Activated CD4-positive, alpha-beta T cell treated with anti-CD3 and anti-CD28 coated beads, Interleukin-2, amount 10 ng/mL, durations not matched to agents 7 days and 5 days (primary cell): Measurements from ENCODE around the gene CAB39. TPM values are rescaled to one million over a fixed set of nuclear protein-coding genes. Genes with fewer than 3 reads are reported as not detected.
A peak's percentile ranks its signal among the peaks of the same experiment; 100 is the strongest.

Experiments used
- CTCF ChIA-PET: fragments of 350-600 bp; sonication (Branson Sonifier 250); formaldehyde crosslinking; loops from one replicate; lab custom pipeline; 2021; ENCODE audit warnings: antibody characterized with exemption; lab: Charles Lee
- POLR2A ChIA-PET: fragments of 350-600 bp; sonication (Branson Sonifier 250); formaldehyde crosslinking; loops from one replicate; lab custom pipeline; 2021; ENCODE audit warnings: antibody characterized with exemption; lab: Charles Lee
- DNase-seq: peaks from one replicate; pipeline ENCODE4 v3.0.0-alpha.2; 2020
- H3K27ac Mint-ChIP-seq: one replicate; pipeline ENCODE4 v1.8.0; 2021; ENCODE audit warnings: mild to moderate bottlenecking, moderate library complexity, mixed read lengths
- H3K27me3 Mint-ChIP-seq: one replicate; pipeline ENCODE4 v1.8.0; 2021; ENCODE audit warnings: mixed read lengths
- H3K36me3 Mint-ChIP-seq: one replicate; pipeline ENCODE4 v1.8.0; 2021; ENCODE audit warnings: low read depth, mixed read lengths
- H3K4me1 Mint-ChIP-seq: one replicate; pipeline ENCODE4 v1.8.0; 2021; ENCODE audit warnings: mixed read lengths
- H3K4me3 Mint-ChIP-seq: one replicate; pipeline ENCODE4 v1.8.0; 2021; ENCODE audit warnings: mild to moderate bottlenecking, moderate library complexity, mixed read lengths
- H3K9me3 Mint-ChIP-seq: one replicate; pipeline ENCODE4 v1.8.0; 2021; ENCODE audit warnings: mixed read lengths
- total RNA-seq, 2 experiments: library from RNA; stranded (reverse); gene quantifications; one replicate each; pipeline ENCODE4 v1.2.3, GENCODE V29; 2021

The CAB39 gene
- total RNA-seq, 2 experiments from 2014 or later, result 135 to 154 TPM

DNA sequence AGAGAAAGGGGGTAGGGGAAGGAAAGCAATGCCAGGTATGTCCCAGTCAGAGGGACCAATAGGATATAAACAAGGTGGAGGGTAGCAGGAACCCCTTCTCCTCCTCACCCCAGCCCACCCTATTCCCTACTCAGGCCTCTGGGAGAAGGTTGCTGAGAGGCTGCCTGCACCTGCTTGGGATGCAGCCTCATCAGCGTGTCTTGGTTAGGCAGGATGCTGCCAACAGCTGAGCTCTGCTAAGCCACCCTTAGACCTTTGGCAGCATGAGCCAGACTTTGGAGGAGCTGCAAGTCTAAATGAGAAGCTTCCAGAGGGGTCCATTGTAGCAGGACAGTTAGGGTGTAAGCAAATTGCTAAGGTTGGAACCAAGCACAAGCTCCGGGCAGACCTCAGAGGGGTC lies 38.2 kb upstream of the CAB39 start:
- no peak for DNase-seq
- Mint-ChIP-seq H3K4me1 (peaks cover 61% of the 10 kb centered on the region), H3K9me3 (peaks cover 17% of the 10 kb centered on the region), H3K36me3 (peaks cover 16% of the 10 kb centered on the region), H3K27ac (no peak overlapping the region), H3K4me3 (no peak overlapping the region), H3K27me3 (no peaks in the 10 kb centered on the region)
- ChIA-PET POLR2A (no interaction called here), CTCF (interaction anchor here (0.8 to 1.0 kb wide), 2 partner anchors 10 to 40 kb away, joined by 3 read pairs; no protein-coding TSS in a partner anchor)

GRCh38 chr2:230674966-230675672 lies 37.5 kb upstream of the CAB39 start:
- DNase-seq, result no peak
- H3K9me3 Mint-ChIP-seq, result peaks cover 17% of the 10 kb centered on the region
- peaks cover 57% of the 10 kb centered on the region for H3K4me1 Mint-ChIP-seq
- CTCF ChIA-PET, result interaction anchor here (0.8 to 0.9 kb wide), 2 partner anchors 10 to 39 kb away, joined by 3 read pairs; no protein-coding TSS in a partner anchor
- H3K27ac Mint-ChIP-seq, result no peak overlapping the region
- H3K4me3 Mint-ChIP-seq, result no peak overlapping the region
- no peaks in the 10 kb centered on the region for H3K27me3 Mint-ChIP-seq
- POLR2A ChIA-PET, result no interaction called here
- H3K36me3 Mint-ChIP-seq, result peaks cover 17% of the 10 kb centered on the region

GRCh38 chr2:230676546-230676945 lies 36.1 kb upstream of the CAB39 start:
- Mint-ChIP-seq H3K36me3 (peaks cover 19% of the 10 kb centered on the region), H3K27ac (no peak overlapping the region), H3K27me3 (no peaks in the 10 kb centered on the region), H3K4me1 (peaks cover 55% of the 10 kb centered on the region), H3K4me3 (no peak overlapping the region), H3K9me3 (peaks cover 17% of the 10 kb centered on the region)
- ChIA-PET POLR2A (interaction anchor here (0.5 kb wide), 1 partner anchor 11 kb away, joined by 5 read pairs; no protein-coding TSS in a partner anchor), CTCF (interaction anchor here (0.8 to 1.5 kb wide), 5 partner anchors 9 to 18 kb away, joined by 3 to 5 read pairs (median 4); no protein-coding TSS in a partner anchor)
- no peak for DNase-seq

- DNase-seq, result no peak
- Mint-ChIP-seq H3K27me3 (no peaks in the 10 kb centered on the region), H3K9me3 (peaks cover 19% of the 10 kb centered on the region), H3K4me3 (peak overlapping the region; percentile 20), H3K4me1 (peaks cover 54% of the 10 kb centered on the region), H3K36me3 (peaks cover 19% of the 10 kb centered on the region), H3K27ac (peak overlapping the region; percentile 54)
- CTCF ChIA-PET, result interaction anchor here (0.8 to 3.3 kb wide), 9 partner anchors 9 to 50 kb away, joined by 3 to 11 read pairs (median 4); no protein-coding TSS in a partner anchor
- POLR2A ChIA-PET, result no interaction called here
Measured at GRCh38 chr2:230677201-230677946, 35.3 kb upstream of the CAB39 start.

- Mint-ChIP-seq H3K4me3 (no peak overlapping the region), H3K27ac (peak overlapping the region; percentile 37), H3K4me1 (peaks cover 54% of the 10 kb centered on the region), H3K36me3 (peaks cover 19% of the 10 kb centered on the region), H3K9me3 (peaks cover 21% of the 10 kb centered on the region), H3K27me3 (no peaks in the 10 kb centered on the region)
- ChIA-PET CTCF (interaction anchor here (0.8 to 3.3 kb wide), 7 partner anchors 9 to 51 kb away, joined by 3 to 11 read pairs (median 3); no protein-coding TSS in a partner anchor), POLR2A (no interaction called here)
- no peak for DNase-seq
Measured at GRCh38 chr2:230678018-230678417, 34.6 kb upstream of the CAB39 start.

GRCh38 chr2:230678451-230678850 lies 34.2 kb upstream of the CAB39 start:
- peak overlapping the region; percentile 79 for H3K27ac Mint-ChIP-seq
- H3K4me1 Mint-ChIP-seq, result peaks cover 54% of the 10 kb centered on the region
- CTCF ChIA-PET, result interaction anchor here (1.0 to 3.3 kb wide), 4 partner anchors 10 to 23 kb away, joined by 3 to 11 read pairs (median 6); no protein-coding TSS in a partner anchor
- POLR2A ChIA-PET, result interaction anchor here (0.6 kb wide), 1 partner anchor 36 kb away, joined by 5 read pairs; no protein-coding TSS in a partner anchor
- H3K9me3 Mint-ChIP-seq, result peaks cover 21% of the 10 kb centered on the region
- no peak for DNase-seq
- H3K27me3 Mint-ChIP-seq, result no peaks in the 10 kb centered on the region
- peaks cover 19% of the 10 kb centered on the region for H3K36me3 Mint-ChIP-seq
- H3K4me3 Mint-ChIP-seq, result no peak overlapping the region

DNA sequence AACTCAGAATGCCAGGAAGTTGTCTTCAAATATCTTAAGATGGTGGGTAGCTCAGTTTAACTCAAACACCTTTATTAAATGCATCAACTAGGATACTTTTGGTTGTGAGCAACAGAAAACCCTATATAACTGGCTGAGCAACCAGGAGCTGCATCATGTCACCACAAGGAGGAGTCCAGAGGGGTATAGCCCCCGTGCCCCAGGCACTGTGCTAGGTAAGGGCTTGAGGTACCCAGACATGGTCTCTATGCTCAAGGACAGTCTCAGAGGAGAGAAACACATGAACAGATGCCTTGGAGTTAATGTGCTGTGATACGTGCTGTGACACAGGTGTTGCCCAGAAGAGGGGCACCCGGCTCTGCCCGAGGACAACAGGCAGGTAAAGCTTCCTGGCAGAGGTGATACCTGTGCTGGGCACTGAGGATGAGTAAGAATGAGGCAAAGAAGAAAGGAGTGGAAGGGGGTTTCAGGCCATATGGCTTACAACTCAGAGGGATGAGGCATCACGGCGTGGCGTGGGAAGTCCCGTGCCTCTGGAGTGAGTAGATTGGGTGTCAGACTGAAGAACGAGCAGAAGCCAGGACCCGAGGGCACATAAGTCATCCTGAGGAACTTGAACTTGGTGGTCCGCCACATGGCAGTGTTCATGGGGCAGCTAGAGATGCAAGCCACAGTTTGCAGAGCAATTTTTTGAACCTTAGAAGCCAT lies 32.0 kb upstream of the CAB39 start:
- Mint-ChIP-seq H3K36me3 (peaks cover 19% of the 10 kb centered on the region), H3K4me3 (no peak overlapping the region), H3K9me3 (peaks cover 21% of the 10 kb centered on the region), H3K27ac (peak overlapping the region; percentile 59), H3K4me1 (peaks cover 52% of the 10 kb centered on the region), H3K27me3 (no peaks in the 10 kb centered on the region)
- ChIA-PET CTCF (interaction anchor here (1.0 to 3.8 kb wide), 6 partner anchors 10 to 107 kb away, joined by 3 to 16 read pairs (median 6); no protein-coding TSS in a partner anchor), POLR2A (no interaction called here)
- no peak for DNase-seq

- no peaks in the 10 kb centered on the region for H3K27me3 Mint-ChIP-seq
- ChIA-PET CTCF (interaction anchor here (1.4 to 3.8 kb wide), 3 partner anchors 10 to 32 kb away, joined by 3 to 16 read pairs (median 6); no protein-coding TSS in a partner anchor), POLR2A (no interaction called here)
- DNase-seq, result no peak
- H3K4me3 Mint-ChIP-seq, result no peak overlapping the region
- peaks cover 21% of the 10 kb centered on the region for H3K9me3 Mint-ChIP-seq
- H3K27ac Mint-ChIP-seq, result no peak overlapping the region
- H3K4me1 Mint-ChIP-seq, result peaks cover 48% of the 10 kb centered on the region
- peaks cover 19% of the 10 kb centered on the region for H3K36me3 Mint-ChIP-seq
Measured at GRCh38 chr2:230681171-230681545, 31.5 kb upstream of the CAB39 start.

- ChIA-PET CTCF (interaction anchor here (0.6 to 3.8 kb wide), 4 partner anchors 12 to 67 kb away, joined by 3 to 16 read pairs (median 4); no protein-coding TSS in a partner anchor), POLR2A (no interaction called here)
- Mint-ChIP-seq H3K4me1 (peaks cover 43% of the 10 kb centered on the region), H3K27ac (no peak overlapping the region), H3K36me3 (peaks cover 16% of the 10 kb centered on the region), H3K4me3 (no peak overlapping the region), H3K9me3 (peaks cover 18% of the 10 kb centered on the region), H3K27me3 (no peaks in the 10 kb centered on the region)
- DNase-seq, result no peak
Measured at GRCh38 chr2:230682546-230682945, 30.1 kb upstream of the CAB39 start.

- peak overlapping the region; percentile 48 for H3K27ac Mint-ChIP-seq
- CTCF ChIA-PET, result interaction anchor here (0.6 to 1.6 kb wide), 9 partner anchors 9 to 114 kb away, joined by 3 to 6 read pairs (median 4); no protein-coding TSS in a partner anchor
- POLR2A ChIA-PET, result no interaction called here
Measured at GRCh38 chr2:230684270-230685168, 28.1 kb upstream of the CAB39 start.

DNA sequence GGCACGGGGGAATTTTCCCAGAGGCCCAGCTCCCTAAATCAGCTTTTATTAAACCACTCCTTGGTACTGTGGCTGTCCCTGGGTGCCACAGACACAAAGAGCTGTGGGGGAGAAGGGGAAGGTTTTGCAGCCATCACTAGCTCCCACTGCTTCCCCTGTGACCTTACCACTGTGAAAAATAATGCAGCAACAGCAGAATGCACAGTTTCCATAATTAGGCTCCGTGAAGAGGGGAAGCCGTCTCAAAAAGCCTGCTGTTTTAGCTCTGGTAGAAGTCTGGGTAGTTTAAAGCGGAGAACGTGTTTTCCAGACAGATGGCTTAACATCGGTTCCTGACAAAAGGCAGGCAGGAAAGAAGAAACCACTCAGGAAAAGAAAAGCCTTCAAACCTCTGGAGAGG lies 27.5 kb upstream of the CAB39 start:
- Mint-ChIP-seq H3K36me3 (peaks cover 2% of the 10 kb centered on the region), H3K27me3 (no peaks in the 10 kb centered on the region), H3K27ac (no peak overlapping the region), H3K9me3 (peaks cover 6% of the 10 kb centered on the region), H3K4me3 (no peak overlapping the region), H3K4me1 (peaks cover 27% of the 10 kb centered on the region)
- ChIA-PET CTCF (interaction anchor here (0.6 to 1.6 kb wide), 8 partner anchors 10 to 905 kb away, joined by 3 to 6 read pairs (median 4); no protein-coding TSS in a partner anchor), POLR2A (no interaction called here)
- no peak for DNase-seq

More at GRCh38 chr2:230684270-230685168, 28.1 kb upstream of the CAB39 start:
- H3K36me3 Mint-ChIP-seq, result peaks cover 3% of the 10 kb centered on the region
- peaks cover 31% of the 10 kb centered on the region for H3K4me1 Mint-ChIP-seq
- H3K4me3 Mint-ChIP-seq, result no peak overlapping the region
- no peaks in the 10 kb centered on the region for H3K27me3 Mint-ChIP-seq
- no peak for DNase-seq
- peaks cover 6% of the 10 kb centered on the region for H3K9me3 Mint-ChIP-seq
